ENCODE measurements around the gene STAG3. TPM values are rescaled to one million over a fixed set of nuclear protein-coding genes. Genes with fewer than 3 reads are reported as not detected.

The STAG3 gene
- total and polyA plus RNA-seq, 10 of the 15 experiments (the other 5 are each of a cell fraction or from before 2014, with no cell fraction given) = 73.0 to 306 (median 120) TPM

GRCh38 chr7:100174582-100174981 lies 3.1 kb upstream of the STAG3 start:
- H3K4me3 ChIP-seq = no peak overlapping the region
- ChIA-PET RAD21 (ENCODE audit: unreplicated experiment) (no interaction called here), SMC1A (ENCODE audit: uncharacterized antibody, unreplicated experiment) (no interaction called here), POLR2A (interaction anchor here (1.0 kb wide), 1 partner anchor 19 kb away, joined by 3 read pairs; no protein-coding TSS in a partner anchor), CTCF (no interaction called here)
- no peak for DNase-seq (ENCODE audit: low read depth, low spot score)
- intact Hi-C loops (cut with micrococcal nuclease; ENCODE audit: unreplicated experiment) = no loop called here
- H2AFZ ChIP-seq (ENCODE audit: control insufficient read depth, low read depth, low read length) = no peak overlapping the region
- no peak overlapping the region for H3K9ac ChIP-seq (ENCODE audit: control insufficient read depth, insufficient read depth, low read length)
- H4K20me1 ChIP-seq (ENCODE audit: control insufficient read depth, insufficient read depth) = no peaks in the 10 kb centered on the region
- no TSS peak for BruUV-seq (replicated peaks)
- FAIRE-seq = no peak
- peaks cover 23% of the 10 kb centered on the region for H3K4me1 ChIP-seq (ENCODE audit: control insufficient read depth, insufficient read depth, low read length)
- H3K27me3 ChIP-seq (replicated peaks in 1 of 2; ENCODE audit: control insufficient read depth in 2 of 2, insufficient read depth in 2 of 2, low read length in 1 of 2) = peaks cover 0 to 4% of the 10 kb centered on the region in 2 experiments; a peak in 2 of 4 replicates
- H3K79me2 ChIP-seq (ENCODE audit: control insufficient read depth, insufficient read depth, low read length) = no peaks in the 10 kb centered on the region
- H3K36me3 ChIP-seq (ENCODE audit: control insufficient read depth in 2 of 2, insufficient read depth in 2 of 2, low read length in 1 of 2) = no peaks in the 10 kb centered on the region
- 68% methylated on average over 5 of the region's 5 CpGs for WGBS (ENCODE audit: insufficient coverage, insufficient replicate concordance, low lambda C conversion rate, missing lambda C conversion rate)
- ATAC-seq = no peak
- in situ Hi-C loops (cut with MboI) = no loop called here
- H3K27ac ChIP-seq (ENCODE audit: control insufficient read depth, insufficient read depth) = no peak overlapping the region
- no peak for TF ChIP-seq MXI1 (IDR thresholded peaks at IDR 0.05; ENCODE audit: low read depth, low read length)
- H3K9me3 ChIP-seq (replicated peaks; ENCODE audit: control insufficient read depth, insufficient read depth, low read length) = no peaks in the 10 kb centered on the region
- H3K4me2 ChIP-seq (ENCODE audit: control insufficient read depth, insufficient read depth) = no peak overlapping the region

GRCh38 chr7:100175296-100175935 lies 2.3 kb upstream of the STAG3 start:
- Histone ChIP-seq H3K9ac (ENCODE audit: control insufficient read depth, insufficient read depth, low read length) (no peak overlapping the region), H3K36me3 (ENCODE audit: control insufficient read depth in 2 of 2, insufficient read depth in 2 of 2, low read length in 1 of 2) (no peaks in the 10 kb centered on the region), H3K4me1 (ENCODE audit: control insufficient read depth, insufficient read depth, low read length) (peaks cover 15% of the 10 kb centered on the region), H3K27me3 (replicated peaks in 1 of 2; ENCODE audit: control insufficient read depth in 2 of 2, insufficient read depth in 2 of 2, low read length in 1 of 2) (peaks cover 0 to 4% of the 10 kb centered on the region in 2 experiments; a peak in 2 of 4 replicates), H2AFZ (ENCODE audit: control insufficient read depth, low read depth, low read length) (no peak overlapping the region), H3K9me3 (replicated peaks; ENCODE audit: control insufficient read depth, insufficient read depth, low read length) (no peaks in the 10 kb centered on the region), H3K4me3 (no peak overlapping the region), H4K20me1 (ENCODE audit: control insufficient read depth, insufficient read depth) (no peaks in the 10 kb centered on the region), H3K27ac (ENCODE audit: control insufficient read depth, insufficient read depth) (no peak overlapping the region), H3K4me2 (ENCODE audit: control insufficient read depth, insufficient read depth) (no peak overlapping the region), H3K79me2 (ENCODE audit: control insufficient read depth, insufficient read depth, low read length) (no peaks in the 10 kb centered on the region)
- intact Hi-C loops (cut with micrococcal nuclease; ENCODE audit: unreplicated experiment) (loop anchor here (5.0 kb wide), 1 partner anchor 42 kb away; the partner anchor contains the start of gene PVRIG), in situ Hi-C loops (cut with MboI) (no loop called here)
- RAD21 ChIA-PET (ENCODE audit: unreplicated experiment) = no interaction called here
- SMC1A ChIA-PET (ENCODE audit: uncharacterized antibody, unreplicated experiment) = no interaction called here
- WGBS (ENCODE audit: insufficient coverage, insufficient replicate concordance, low lambda C conversion rate, missing lambda C conversion rate) = 52% methylated on average over 14 of the region's 14 CpGs
- DNase-seq (ENCODE audit: low read depth, low spot score) = no peak
- ATAC-seq = no peak
- POLR2A ChIA-PET = interaction anchor here (1.0 kb wide), 1 partner anchor 20 kb away, joined by 3 read pairs; no protein-coding TSS in a partner anchor
- no TSS peak for BruUV-seq (replicated peaks)
- FAIRE-seq = no peak
- CTCF ChIA-PET = interaction anchor here (1.0 to 4.3 kb wide), 3 partner anchors 14 to 43 kb away, joined by 3 to 36 read pairs (median 7); no protein-coding TSS in a partner anchor
- no peak for TF ChIP-seq SKIL (IDR thresholded peaks at IDR 0.05; ENCODE audit: low read depth, poor library complexity, severe bottlenecking)
- no peak for TF ChIP-seq BACH1 (IDR thresholded peaks at IDR 0.05; ENCODE audit: borderline replicate concordance)
- no peak for TF ChIP-seq GABPA (IDR thresholded peaks at IDR 0.05; ENCODE audit: low read depth)
- TF ChIP-seq NFIC (IDR thresholded peaks at IDR 0.05; ENCODE audit: low read depth, low read length) = no peak
- no peak for TF ChIP-seq HDAC6 (IDR thresholded peaks at IDR 0.05; ENCODE audit: unreplicated experiment)
- no peak for TF ChIP-seq ATF3 (IDR thresholded peaks at IDR 0.05; ENCODE audit: borderline replicate concordance, extremely low read depth, low read depth, low read length)
- TF ChIP-seq E2F8 (IDR thresholded peaks at IDR 0.05; ENCODE audit: low read depth, partially characterized antibody) = no peak
